Measurements from ENCODE around the gene PCBD1.
"Not testable (repeated sequence)": the region's sequence is repeated elsewhere in the genome, so short reads cannot be mapped to it uniquely, and the experiment has no call there.

Gene PCBD1

GRCh38 chr10:70861495-70862197, 26.7 kb downstream of the PCBD1 start:
- DNase-seq (ENCODE audit: low spot score): not testable (repeated sequence)

DNA sequence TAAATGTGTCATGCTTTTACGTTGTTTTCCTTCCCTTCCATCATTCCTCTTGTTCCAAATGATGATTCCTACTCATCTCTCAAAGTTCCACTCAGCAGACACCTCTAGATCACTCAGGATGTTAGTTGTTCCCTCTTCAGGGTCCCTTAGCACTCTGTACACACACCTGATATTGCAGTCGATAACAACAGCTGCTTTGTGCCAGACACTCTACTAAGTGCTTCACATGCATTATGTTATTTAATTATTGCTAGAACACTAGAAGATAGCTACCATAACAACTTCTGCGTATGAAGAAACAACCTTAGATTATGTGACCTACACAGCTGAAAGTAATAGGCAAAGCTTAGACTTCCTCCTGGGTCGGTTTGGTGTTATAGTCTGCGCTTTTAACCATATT, 29.6 kb downstream of the PCBD1 start:
- DNase-seq (ENCODE audit: low spot score): no peak

DNA sequence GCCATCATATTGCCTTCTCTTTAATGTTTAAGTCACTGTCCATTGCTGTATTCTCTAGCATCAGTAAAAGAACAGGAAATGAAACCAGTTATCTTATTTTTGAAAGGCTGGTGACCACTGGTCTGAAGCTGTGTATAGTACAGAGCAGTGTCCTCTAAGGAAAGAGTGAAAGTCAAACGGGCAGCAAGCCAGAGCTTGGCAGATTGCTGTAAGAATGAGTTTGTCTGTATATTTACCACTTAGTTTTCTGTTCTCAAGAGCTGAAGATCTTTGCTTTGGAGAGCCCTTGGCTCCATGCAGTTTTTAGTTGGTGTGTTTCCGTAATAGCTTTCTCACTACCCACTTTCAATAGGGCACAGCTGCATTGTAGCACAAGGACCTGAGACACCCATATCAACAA, 31.9 kb downstream of the PCBD1 start:
- no peak for DNase-seq (ENCODE audit: low spot score)

DNA sequence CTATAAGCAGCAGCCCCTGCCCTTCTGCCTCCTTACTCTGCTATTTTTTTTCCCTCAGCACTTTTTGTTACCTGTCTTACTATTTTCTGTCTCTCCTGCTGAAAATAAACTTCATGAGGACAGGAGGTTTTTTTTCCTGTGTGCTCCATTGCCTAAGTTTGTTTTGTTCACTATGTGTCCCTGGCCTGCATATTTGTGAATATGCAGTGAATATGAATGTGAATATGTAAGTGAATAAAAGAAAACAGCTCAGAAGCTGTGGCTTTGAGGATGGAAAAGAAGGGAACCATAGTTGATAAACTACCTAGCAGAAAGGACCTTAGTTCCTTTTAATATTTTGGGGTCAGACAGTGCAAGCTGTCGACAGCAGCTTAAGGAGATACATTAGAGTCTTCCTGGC, 34.9 kb downstream of the PCBD1 start:
- DNase-seq (ENCODE audit: low spot score): no peak

DNA sequence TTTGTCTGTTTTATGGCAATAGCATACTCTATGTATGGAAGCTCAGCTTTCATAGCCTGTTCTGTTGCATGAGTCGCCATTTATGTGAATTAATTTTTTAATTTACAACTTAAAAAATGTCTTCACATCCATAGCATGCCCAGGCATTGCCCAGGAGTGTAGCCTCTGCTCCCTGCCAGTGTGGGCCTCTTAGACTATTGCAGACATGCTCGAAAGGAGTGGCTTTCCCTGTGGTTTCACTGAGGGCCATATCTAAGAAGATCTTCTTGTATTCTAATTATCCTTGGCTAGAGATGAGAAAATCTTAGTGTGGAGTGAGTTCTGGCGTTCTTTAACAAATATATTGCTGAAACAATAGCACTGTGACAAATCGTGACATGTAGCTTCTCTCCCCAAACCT, 35.3 kb downstream of the PCBD1 start:
- no peak for DNase-seq (ENCODE audit: low spot score)

- DNase-seq (ENCODE audit: low spot score): no peak
Observed at GRCh38 chr10:70851597-70852475, 36.5 kb downstream of the PCBD1 start.

- no peak for DNase-seq (ENCODE audit: low spot score)
Observed at GRCh38 chr10:70850097-70850496, 38.3 kb downstream of the PCBD1 start.

- no peak for DNase-seq (ENCODE audit: low spot score)
Observed at GRCh38 chr10:70849582-70850016, 38.8 kb downstream of the PCBD1 start.

DNA sequence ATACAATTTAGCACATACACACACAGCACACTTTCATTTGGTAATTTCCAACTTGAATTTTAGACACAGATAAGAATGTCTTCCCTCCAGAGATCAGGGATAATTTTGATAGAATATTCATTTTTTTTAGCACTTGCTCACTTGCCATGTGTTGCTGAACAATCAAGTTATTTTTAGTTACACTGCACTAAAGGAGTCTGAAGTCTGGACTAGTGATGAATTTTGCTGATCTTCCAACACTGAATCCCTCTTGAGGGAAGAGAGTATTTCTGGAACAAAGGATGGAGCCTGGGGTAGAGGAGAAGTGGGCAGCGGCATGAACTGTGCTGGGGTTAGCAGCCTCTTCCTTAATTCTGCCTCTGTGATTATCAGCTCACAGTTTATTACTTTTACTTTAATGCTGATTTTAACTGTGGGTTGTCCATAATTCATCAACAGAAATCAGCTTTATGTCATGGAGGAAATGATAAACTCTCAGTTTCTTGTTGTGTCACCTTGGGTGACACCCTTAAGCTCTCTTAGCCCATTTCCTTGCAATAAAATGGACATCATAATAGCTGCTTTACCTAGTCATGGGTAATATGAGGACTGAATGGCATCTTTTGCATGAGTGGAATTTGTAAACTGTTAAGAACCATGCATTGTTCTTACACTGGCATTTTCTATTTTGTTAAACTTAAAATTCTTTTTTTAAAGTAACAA, 40.6 kb downstream of the PCBD1 start:
- no peak for DNase-seq (ENCODE audit: low spot score)

DNA sequence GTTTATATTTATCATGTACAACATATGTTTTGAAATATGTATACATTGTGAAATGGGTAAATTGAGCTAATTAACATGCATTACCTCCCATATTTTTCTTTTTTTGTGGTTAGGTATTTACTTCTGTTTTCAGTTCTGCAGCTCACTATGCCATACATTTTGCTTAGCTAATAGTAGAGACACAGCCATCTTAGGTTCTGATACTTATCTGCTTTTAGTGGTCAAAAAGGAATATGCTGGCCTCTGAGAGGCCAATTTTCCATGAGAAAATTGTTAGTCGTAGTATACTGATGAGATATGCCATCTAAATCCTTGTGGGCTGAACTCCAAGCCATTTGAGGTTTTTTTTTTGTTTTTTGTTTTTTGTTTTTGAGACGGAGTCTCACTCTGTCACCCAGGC, 41.6 kb downstream of the PCBD1 start:
- DNase-seq (ENCODE audit: low spot score): no peak

GRCh38 chr10:70845816-70846215, 42.5 kb downstream of the PCBD1 start:
- DNase-seq (ENCODE audit: low spot score): no peak

- DNase-seq (ENCODE audit: low spot score): no peak
Observed at GRCh38 chr10:70845256-70845655, 43.1 kb downstream of the PCBD1 start.

- no peak for DNase-seq (ENCODE audit: low spot score)
Observed at GRCh38 chr10:70843776-70844489, 44.4 kb downstream of the PCBD1 start.

DNA sequence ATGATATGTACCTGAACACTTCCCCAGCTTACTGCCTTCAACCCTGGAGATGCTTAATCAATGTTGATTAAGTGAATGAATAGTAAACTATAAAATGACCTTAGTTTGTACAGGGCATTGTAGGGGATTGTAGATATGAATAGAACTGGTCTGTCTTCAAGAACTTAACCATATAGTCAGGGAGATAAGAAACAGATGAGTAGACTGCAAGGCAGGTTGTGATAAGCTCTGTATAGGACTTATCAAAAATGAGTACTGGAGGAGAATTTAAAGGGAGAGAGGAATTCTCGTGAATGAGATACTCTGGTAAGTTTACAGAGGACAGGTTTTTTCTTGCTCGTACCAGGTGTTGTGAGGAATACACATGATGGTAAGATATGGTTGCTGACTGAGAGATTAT, 45.0 kb downstream of the PCBD1 start:
- no peak for DNase-seq (ENCODE audit: low spot score)

GRCh38 chr10:70840836-70841235, 47.5 kb downstream of the PCBD1 start:
- no peak for DNase-seq (ENCODE audit: low spot score)

- no peak for DNase-seq (ENCODE audit: low spot score)
Observed at GRCh38 chr10:70838270-70838805, 50.0 kb downstream of the PCBD1 start.

GRCh38 chr10:70837660-70838059, 50.7 kb downstream of the PCBD1 start:
- DNase-seq (ENCODE audit: low spot score): no peak

DNA sequence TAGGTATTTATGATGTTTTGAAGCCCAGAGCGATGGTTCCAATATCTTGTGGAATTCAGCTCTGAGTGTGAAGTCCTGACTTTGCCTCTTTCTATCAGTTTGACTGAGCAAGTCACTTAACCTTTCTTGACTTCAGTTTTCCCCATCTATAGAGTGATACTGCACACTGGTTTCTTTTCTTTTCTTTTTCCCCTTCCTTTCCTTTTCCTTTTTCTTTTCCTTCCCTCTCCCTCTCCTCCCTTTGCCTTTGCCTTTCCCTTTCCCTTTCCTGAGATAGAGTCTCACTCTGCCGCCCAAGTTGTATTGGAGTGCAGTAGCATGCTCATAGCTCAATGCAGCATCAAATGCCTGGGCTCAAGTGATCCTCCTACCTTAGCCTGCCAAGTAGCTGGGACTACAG, 52.0 kb downstream of the PCBD1 start:
- no peak for DNase-seq (ENCODE audit: low spot score)

GRCh38 chr10:70834441-70835151, 53.8 kb downstream of the PCBD1 start:
- DNase-seq (ENCODE audit: low spot score): no peak

GRCh38 chr10:70834021-70834420, 54.3 kb downstream of the PCBD1 start:
- no peak for DNase-seq (ENCODE audit: low spot score)

GRCh38 chr10:70833601-70834000, 54.8 kb downstream of the PCBD1 start:
- no peak for DNase-seq (ENCODE audit: low spot score)
